ENCODE data around the gene ANP32E. TPM values are rescaled to one million over a fixed set of nuclear protein-coding genes. Genes with fewer than 3 reads are reported as not detected.

Gene ANP32E
- total and polyA plus RNA-seq, 2 of the 4 experiments (the other 2 are of a cell fraction): 5.9 to 18.4 TPM

- Histone ChIP-seq H2AK9ac (replicated peaks; ENCODE audit: low read depth, low read length, poor library complexity) (no peak overlapping the region), H2BK20ac (ENCODE audit: low read depth, low read length) (no peak overlapping the region), H3K9ac (ENCODE audit: low read depth, low read length) (peak overlapping the region; percentile 95), H3K27me3 (ENCODE audit: control insufficient read depth, insufficient read depth, low read length) (no peaks in the 10 kb centered on the region), H2BK15ac (ENCODE audit: low read depth, low read length) (no peak overlapping the region), H2BK120ac (ENCODE audit: low read depth, low read length) (no peak overlapping the region), H3K18ac (ENCODE audit: low read depth, low read length) (peak overlapping the region; percentile 54; the same call in 1 of the 2 replicates), H3K9me1 (ENCODE audit: insufficient read depth, low read length) (no peaks in the 10 kb centered on the region), H3K56ac (ENCODE audit: extremely low read depth, insufficient read depth, low read length) (peak overlapping the region; percentile 81), H4K91ac (ENCODE audit: insufficient read depth, low read depth, low read length) (peak overlapping the region; percentile 53; the same call in 1 of the 2 replicates), H3K4me2 (ENCODE audit: low read depth, low read length) (peak overlapping the region; percentile 81), H3K27ac (ENCODE audit: insufficient read depth, low read length) (peak overlapping the region; percentile 84), H3K9me3 (ENCODE audit: control insufficient read depth, insufficient read depth, low read length) (no peaks in the 10 kb centered on the region), H2AK5ac (ENCODE audit: low read depth, low read length) (0 out of 2 replicates have a peak overlapping the region, but pooled peaks have one; percentile 0), H4K20me1 (ENCODE audit: insufficient read depth, low read length) (no peaks in the 10 kb centered on the region; the same call in 1 of the 2 replicates), H4K5ac (ENCODE audit: low read depth, low read length) (peak overlapping the region; percentile 76), H3K4ac (ENCODE audit: low read depth, low read length) (peak overlapping the region; percentile 67), H3K4me3 (ENCODE audit: insufficient read depth, low read depth, low read length) (peak overlapping the region; percentile 54), H3K23ac (ENCODE audit: low read depth, low read length) (peak overlapping the region; percentile 99), H2AFZ (replicated peaks; ENCODE audit: low read length, poor library complexity) (peak overlapping the region; percentile 61), H3K36me3 (ENCODE audit: control insufficient read depth, insufficient read depth, low read length) (no peaks in the 10 kb centered on the region), H3K79me1 (ENCODE audit: low read depth in 1 of 2, low read length in 2 of 2) (peaks cover 0 to 31% of the 10 kb centered on the region in 2 experiments; a peak in 2 of 4 replicates), H4K8ac (ENCODE audit: low read depth in 2 of 2, low read length in 2 of 2) (peak overlapping the region in 1 of 2 experiments; percentile 83; a peak in 3 of 4 replicates), H3K4me1 (ENCODE audit: control insufficient read depth, insufficient read depth, low read length) (0 out of 2 replicates have a peak, but pooled peaks cover 3% of the 10 kb centered on the region), H2BK5ac (ENCODE audit: low read depth, low read length, poor library complexity, severe bottlenecking) (peak overlapping the region; percentile 70), H3K14ac (replicated peaks; ENCODE audit: low read depth, low read length) (peak overlapping the region; percentile 89)
- dilution Hi-C loops (cut with HindIII; ENCODE audit: low sequenced_read_pairs, unreplicated experiment) (no loop called here), intact Hi-C loops (cut with micrococcal nuclease) (no loop called here), in situ Hi-C loops (cut with MboI; ENCODE audit: low sequenced_read_pairs) (no loop called here)
- ChIA-PET CTCF (no interaction called here), POLR2A (ENCODE audit: unreplicated experiment) (interaction anchor here (0.5 to 1.0 kb wide), 4 partner anchors 8 to 522 kb away, joined by 3 to 9 read pairs (median 3); no protein-coding TSS in a partner anchor)
- DNase-seq (peak; percentile 12), ATAC-seq (ENCODE audit: low read depth) (no peak)
- WGBS, 2 experiments (ENCODE audit: extremely low coverage in 2 of 2, insufficient read length in 1 of 2): no CpG with 5 or more reads among the region's 15 CpGs
- BruUV-seq (replicated peaks): no TSS peak
- TF ChIP-seq POLR2A (IDR thresholded peaks at IDR 0.05; ENCODE audit: low read depth, low read length) (no peak), RFX5 (IDR thresholded peaks at IDR 0.05; ENCODE audit: low read depth, low read length) (no peak), RCOR1 (IDR thresholded peaks at IDR 0.05; ENCODE audit: insufficient replicate concordance, low read length) (no peak), SMC3 (IDR thresholded peaks at IDR 0.05; ENCODE audit: low read depth, low read length) (no peak), MXI1 (IDR thresholded peaks at IDR 0.05; ENCODE audit: borderline replicate concordance, low read depth, low read length) (no peak), USF2 (IDR thresholded peaks at IDR 0.05; ENCODE audit: low read depth, low read length) (no peak), MAZ (IDR thresholded peaks at IDR 0.05; ENCODE audit: borderline replicate concordance, low read depth, low read length) (no peak), BHLHE40 (IDR thresholded peaks at IDR 0.05; ENCODE audit: low read depth, low read length) (no peak), CHD1 (IDR thresholded peaks at IDR 0.05; ENCODE audit: low read depth, low read length) (no peak), NFE2L2 (IDR thresholded peaks at IDR 0.05; ENCODE audit: low read depth, low read length) (no peak), MAFK (IDR thresholded peaks at IDR 0.05; ENCODE audit: low read depth, low read length) (no peak), FOS (IDR thresholded peaks at IDR 0.05; ENCODE audit: low read depth, low read length) (no peak)
- TF ChIP-seq, protein P1, sequence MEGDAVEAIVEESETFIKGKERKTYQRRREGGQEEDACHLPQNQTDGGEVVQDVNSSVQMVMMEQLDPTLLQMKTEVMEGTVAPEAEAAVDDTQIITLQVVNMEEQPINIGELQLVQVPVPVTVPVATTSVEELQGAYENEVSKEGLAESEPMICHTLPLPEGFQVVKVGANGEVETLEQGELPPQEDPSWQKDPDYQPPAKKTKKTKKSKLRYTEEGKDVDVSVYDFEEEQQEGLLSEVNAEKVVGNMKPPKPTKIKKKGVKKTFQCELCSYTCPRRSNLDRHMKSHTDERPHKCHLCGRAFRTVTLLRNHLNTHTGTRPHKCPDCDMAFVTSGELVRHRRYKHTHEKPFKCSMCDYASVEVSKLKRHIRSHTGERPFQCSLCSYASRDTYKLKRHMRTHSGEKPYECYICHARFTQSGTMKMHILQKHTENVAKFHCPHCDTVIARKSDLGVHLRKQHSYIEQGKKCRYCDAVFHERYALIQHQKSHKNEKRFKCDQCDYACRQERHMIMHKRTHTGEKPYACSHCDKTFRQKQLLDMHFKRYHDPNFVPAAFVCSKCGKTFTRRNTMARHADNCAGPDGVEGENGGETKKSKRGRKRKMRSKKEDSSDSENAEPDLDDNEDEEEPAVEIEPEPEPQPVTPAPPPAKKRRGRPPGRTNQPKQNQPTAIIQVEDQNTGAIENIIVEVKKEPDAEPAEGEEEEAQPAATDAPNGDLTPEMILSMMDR (conservative IDR thresholded peaks at IDR 0.05; ENCODE audit: low read depth, low read length): no peak
These were observed 2.3 kb downstream of the ANP32E start for GRCh38 chr1:150233359-150234308.

Data from IMR-90 (cell line).